Keratinocyte (primary cell): ENCODE measurements around the gene MS4A15. TPM values are rescaled to one million over a fixed set of nuclear protein-coding genes. Genes with fewer than 3 reads are reported as not detected.

Experiments
- DNase-seq: peaks from one replicate; pipeline ENCODE4 v3.0.0-alpha.2; 2011; ENCODE audit warnings: low read depth, missing footprints, low spot score
- FAIRE-seq: peaks from 2 replicates; lab custom pipeline; 2011; peaks lifted over from hg19 to GRCh38; lab: Jason Lieb, UNC
- H2AFZ ChIP-seq: 2 replicates; pipeline ENCODE4 v1.6.0; 2012; ENCODE audit warnings: low read length, control low read depth, inconsistent platforms; ENCODE audit not compliant: control insufficient read depth
- H3K27ac ChIP-seq: 2 replicates; pipeline ENCODE4 v1.5.1; 2011; ENCODE audit warnings: low read length; ENCODE audit not compliant: control insufficient read depth, insufficient read depth
- H3K27me3 ChIP-seq: 3 replicates; pipeline ENCODE4 v1.6.0; 2011; ENCODE audit warnings: low read length; ENCODE audit not compliant: control insufficient read depth, insufficient read depth; ENCODE audit errors: extremely low read depth
- H3K36me3 ChIP-seq, 2 experiments: 2 replicates in 1 of 2; 3 replicates in 1 of 2; pipeline ENCODE4 v1.5.1; 2011; ENCODE audit warnings: low read length in 2 of 2, mild to moderate bottlenecking in 1 of 2; ENCODE audit not compliant: control insufficient read depth in 2 of 2, insufficient read depth in 2 of 2; ENCODE audit errors: extremely low read depth in 1 of 2
- H3K4me1 ChIP-seq: 3 replicates; pipeline ENCODE4 v1.5.1; 2011; ENCODE audit warnings: low read length; ENCODE audit not compliant: control insufficient read depth, insufficient read depth; ENCODE audit errors: extremely low read depth
- H3K4me2 ChIP-seq: 3 replicates; pipeline ENCODE4 v1.6.0; 2011; ENCODE audit warnings: low read depth, low read length; ENCODE audit not compliant: control insufficient read depth, insufficient read depth; ENCODE audit errors: extremely low read depth
- H3K4me3 ChIP-seq, 3 experiments: fragments of 200-600 bp in 1 of 3; sonication (generic) in 1 of 3; 2 replicates in 2 of 3; 3 replicates in 1 of 3; pipeline ENCODE4 v1.5.1; 2011 to 2016; ENCODE audit warnings: low read length in 3 of 3, mild to moderate bottlenecking in 3 of 3, control low read depth in 2 of 3, inconsistent platforms in 1 of 3, low read depth in 1 of 3, mixed read lengths in 1 of 3, mixed run types in 1 of 3, moderate library complexity in 1 of 3; ENCODE audit not compliant: control insufficient read depth in 2 of 3, insufficient read depth in 2 of 3; ENCODE audit errors: extremely low read depth in 1 of 3
- H3K79me2 ChIP-seq: 2 replicates; pipeline ENCODE4 v1.6.0; 2012; ENCODE audit warnings: low read length; ENCODE audit not compliant: control insufficient read depth, insufficient read depth
- H3K9ac ChIP-seq: 3 replicates; pipeline ENCODE4 v1.6.0; 2011; ENCODE audit warnings: low read length; ENCODE audit not compliant: control insufficient read depth, insufficient read depth; ENCODE audit errors: extremely low read depth
- H3K9me1 ChIP-seq: 3 replicates; pipeline ENCODE4 v1.6.0; 2011; ENCODE audit warnings: low read length; ENCODE audit not compliant: control insufficient read depth, insufficient read depth; ENCODE audit errors: extremely low read depth
- H3K9me3 ChIP-seq: 2 replicates; pipeline ENCODE4 v1.5.1; 2012; ENCODE audit warnings: low read depth, low read length; ENCODE audit not compliant: control insufficient read depth
- H4K20me1 ChIP-seq: 3 replicates; pipeline ENCODE4 v1.6.0; 2011; ENCODE audit warnings: low read length; ENCODE audit not compliant: control insufficient read depth, insufficient read depth; ENCODE audit errors: extremely low read depth
- EZH2 ChIP-seq: IDR thresholded peaks from one replicate; pipeline ENCODE4 v1.6.1; 2012; ENCODE audit warnings: inconsistent platforms, mild to moderate bottlenecking, low read length, moderate library complexity
- dilution Hi-C: fragments of 300-500 bp; cut with MboI; formaldehyde crosslinking; loops from one replicate; pipeline ENCODE4 v1.7.0; 2020; ENCODE audit warnings: low sequenced_read_pairs; ENCODE audit not compliant: extremely low pct_ligation_motif_present
- polyA plus RNA-seq, 5 experiments: library from polyadenylated mRNA; depleted of rRNA in 3 of 5; stranded (reverse) in 3 of 5; stranded (forward) in 1 of 5; unstranded in 1 of 5; fragments of >200 nt; gene quantifications; 1 replicate in 1 of 5; 2 replicates in 3 of 5; 3 replicates in 1 of 5; pipeline versions ENCODE4 v1.2.1 to v1.2.3, GENCODE V29; 2011 to 2012; ENCODE audit warnings: missing spikeins in 2 of 5, low read depth in 1 of 5, low replicate concordance in 1 of 5
- TF ChIP-seq, protein P1 (sequence below), 3 experiments: IDR thresholded peaks in 1 of 3; conservative IDR thresholded peaks in 1 of 3; optimal IDR thresholded peaks in 1 of 3; 2 replicates in 2 of 3; 3 replicates in 1 of 3; pipeline versions ENCODE3 to v1.5.1; 2011; ENCODE audit warnings: low read length in 3 of 3, mild to moderate bottlenecking in 3 of 3, moderate library complexity in 2 of 3, control low read depth in 1 of 3, inconsistent platforms in 1 of 3; ENCODE audit not compliant: insufficient read depth in 2 of 3; ENCODE audit errors: extremely low read depth in 1 of 3

Gene MS4A15
- polyA plus RNA-seq, 1 donor (not counting 4 experiments of a cell fraction or from before 2014, with no cell fraction given): 0.03 TPM

DNA sequence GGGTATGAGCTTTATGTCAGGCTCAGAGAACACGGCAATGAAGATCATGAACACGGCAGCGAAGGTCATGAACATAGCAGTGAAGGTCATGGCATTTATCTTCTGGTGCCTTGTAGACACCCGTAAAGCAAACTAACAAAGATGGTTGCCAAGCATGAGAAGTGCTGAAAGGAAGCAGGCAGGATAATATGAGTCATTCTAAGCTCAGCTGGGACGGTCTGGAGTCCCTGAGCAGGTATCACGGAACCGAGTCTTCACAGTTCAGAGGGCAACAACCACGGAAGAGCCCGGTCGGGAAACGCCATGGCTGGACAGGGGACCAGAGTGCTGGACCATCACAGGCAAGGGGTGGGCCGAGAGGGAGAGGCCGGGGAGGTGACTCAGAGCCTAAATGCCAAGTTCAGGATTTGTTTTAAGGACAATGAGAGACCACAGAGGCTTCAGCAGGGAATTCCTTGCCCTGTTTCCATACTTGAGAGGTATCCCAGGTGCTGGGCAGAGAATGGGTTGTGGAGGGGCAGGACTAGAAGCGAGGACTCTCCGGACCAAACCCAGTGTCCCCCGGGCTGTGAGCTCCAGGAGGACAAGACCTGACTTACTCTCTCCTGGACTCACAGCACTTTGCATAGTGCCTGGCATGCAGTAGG lies 15.3 kb downstream of the MS4A15 start:
- Histone ChIP-seq H2AFZ (no peak overlapping the region), H3K9me1 (peaks cover 3% of the 10 kb centered on the region), H3K27me3 (no peaks in the 10 kb centered on the region), H4K20me1 (no peaks in the 10 kb centered on the region), H3K4me3 (no peak overlapping the region), H3K4me2 (no peak overlapping the region), H3K79me2 (no peaks in the 10 kb centered on the region), H3K4me1 (peaks cover 8% of the 10 kb centered on the region), H3K9me3 (no peaks in the 10 kb centered on the region), H3K36me3 (no peaks in the 10 kb centered on the region), H3K27ac (no peak overlapping the region), H3K9ac (no peak overlapping the region)
- dilution Hi-C loops: no loop called here
- DNase-seq (no peak), FAIRE-seq (no peak)
- TF ChIP-seq EZH2: no peak
- TF ChIP-seq, protein P1, sequence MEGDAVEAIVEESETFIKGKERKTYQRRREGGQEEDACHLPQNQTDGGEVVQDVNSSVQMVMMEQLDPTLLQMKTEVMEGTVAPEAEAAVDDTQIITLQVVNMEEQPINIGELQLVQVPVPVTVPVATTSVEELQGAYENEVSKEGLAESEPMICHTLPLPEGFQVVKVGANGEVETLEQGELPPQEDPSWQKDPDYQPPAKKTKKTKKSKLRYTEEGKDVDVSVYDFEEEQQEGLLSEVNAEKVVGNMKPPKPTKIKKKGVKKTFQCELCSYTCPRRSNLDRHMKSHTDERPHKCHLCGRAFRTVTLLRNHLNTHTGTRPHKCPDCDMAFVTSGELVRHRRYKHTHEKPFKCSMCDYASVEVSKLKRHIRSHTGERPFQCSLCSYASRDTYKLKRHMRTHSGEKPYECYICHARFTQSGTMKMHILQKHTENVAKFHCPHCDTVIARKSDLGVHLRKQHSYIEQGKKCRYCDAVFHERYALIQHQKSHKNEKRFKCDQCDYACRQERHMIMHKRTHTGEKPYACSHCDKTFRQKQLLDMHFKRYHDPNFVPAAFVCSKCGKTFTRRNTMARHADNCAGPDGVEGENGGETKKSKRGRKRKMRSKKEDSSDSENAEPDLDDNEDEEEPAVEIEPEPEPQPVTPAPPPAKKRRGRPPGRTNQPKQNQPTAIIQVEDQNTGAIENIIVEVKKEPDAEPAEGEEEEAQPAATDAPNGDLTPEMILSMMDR (optimal IDR thresholded peaks at IDR 0.05 in 1 of 3, IDR thresholded peaks at IDR 0.05 in 1 of 3, conservative IDR thresholded peaks at IDR 0.05 in 1 of 3; ENCODE audit: extremely low read depth in 1 of 3, insufficient read depth in 2 of 3, low read length in 3 of 3): no peak

DNA sequence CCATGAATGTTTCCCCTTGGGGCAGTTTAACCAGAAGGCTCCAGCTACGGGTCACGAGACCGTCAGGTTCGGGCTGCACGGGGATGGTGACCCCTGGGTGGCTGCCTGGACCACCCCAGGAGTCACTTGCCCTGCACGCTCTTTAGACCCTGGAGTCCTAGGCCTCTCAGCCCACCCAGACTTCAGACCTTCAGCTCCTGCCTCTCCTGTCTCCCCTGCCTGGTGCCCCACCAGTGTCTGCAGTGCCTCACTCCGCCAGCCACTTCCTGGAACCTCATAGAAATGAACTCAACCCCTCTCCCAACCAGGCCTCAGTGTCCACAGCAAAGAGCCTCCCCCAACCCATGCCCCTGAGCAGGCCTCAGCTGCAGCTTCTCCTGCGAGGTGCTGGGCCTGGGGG lies 16.0 kb downstream of the MS4A15 start:
- DNase-seq (no peak), FAIRE-seq (no peak)
- Histone ChIP-seq H3K27ac (no peak overlapping the region), H2AFZ (no peak overlapping the region), H3K9me1 (peaks cover 3% of the 10 kb centered on the region), H3K9ac (no peak overlapping the region), H3K4me3 (no peak overlapping the region), H3K4me1 (peaks cover 9% of the 10 kb centered on the region), H3K79me2 (no peaks in the 10 kb centered on the region), H4K20me1 (no peaks in the 10 kb centered on the region), H3K9me3 (no peaks in the 10 kb centered on the region), H3K36me3 (no peaks in the 10 kb centered on the region), H3K27me3 (no peaks in the 10 kb centered on the region), H3K4me2 (no peak overlapping the region)
- no peak for TF ChIP-seq EZH2
- TF ChIP-seq, protein P1 (optimal IDR thresholded peaks at IDR 0.05 in 1 of 3, IDR thresholded peaks at IDR 0.05 in 1 of 3, conservative IDR thresholded peaks at IDR 0.05 in 1 of 3; ENCODE audit: extremely low read depth in 1 of 3, insufficient read depth in 2 of 3, low read length in 3 of 3): no peak
- dilution Hi-C loops: no loop called here
